GM23338 (cell line): ENCODE results near the gene MID1. TPM values are rescaled to one million over a fixed set of nuclear protein-coding genes. Genes with fewer than 3 reads are reported as not detected.

Experiments
- ATAC-seq: fragments of 200-7000 bp; cut with Tn5 transposase; 3 replicates; pipeline ENCODE4 v1.9.1; 2020
- DNase-seq: peaks from one replicate; pipeline ENCODE4 v3.0.0-alpha.2; 2015; ENCODE audit warnings: low spot score
- H2AFZ ChIP-seq: fragments of 200-600 bp; sonication (generic); 2 replicates; pipeline ENCODE4 v1.8.0; 2016; ENCODE audit warnings: antibody characterized with exemption, mild to moderate bottlenecking, moderate library complexity
- H3F3A ChIP-seq: fragments of 200-600 bp; sonication (generic); replicated peaks from 2 replicates; pipeline ENCODE4 v1.8.0; 2017; ENCODE audit warnings: antibody characterized with exemption, mixed run types, low read depth
- H3K27ac ChIP-seq: fragments of 200-600 bp; sonication (generic); 2 replicates; pipeline ENCODE4 v1.6.1; 2016; ENCODE audit warnings: low read depth
- H3K27me3 ChIP-seq: fragments of 200-600 bp; sonication (generic); 2 replicates; pipeline ENCODE4 v1.8.0; 2016; ENCODE audit warnings: mild to moderate bottlenecking, mixed run types, moderate library complexity; ENCODE audit not compliant: insufficient read depth
- H3K36me3 ChIP-seq: fragments of 200-600 bp; sonication (generic); 2 replicates; pipeline ENCODE4 v1.8.0; 2016; ENCODE audit warnings: mild to moderate bottlenecking; ENCODE audit not compliant: insufficient read depth
- H3K4me1 ChIP-seq: fragments of 200-600 bp; sonication (generic); 2 replicates; pipeline ENCODE4 v1.8.0; 2016; ENCODE audit warnings: mild to moderate bottlenecking, moderate library complexity; ENCODE audit not compliant: insufficient read depth
- H3K4me2 ChIP-seq: fragments of 200-600 bp; sonication (generic); 2 replicates; pipeline ENCODE4 v1.7.1; 2017; ENCODE audit warnings: mixed run types
- H3K4me3 ChIP-seq: fragments of 200-600 bp; sonication (generic); 2 replicates; pipeline ENCODE4 v1.6.1; 2016; ENCODE audit warnings: mixed run types
- H3K79me2 ChIP-seq: fragments of 200-600 bp; sonication (generic); replicated peaks from 2 replicates; pipeline ENCODE4 v1.8.0; 2017; ENCODE audit warnings: mild to moderate bottlenecking; ENCODE audit not compliant: insufficient read depth
- H3K9me2 ChIP-seq: fragments of 200-600 bp; sonication (generic); 2 replicates; pipeline ENCODE4 v1.8.0; 2017; ENCODE audit not compliant: insufficient read depth
- H4K20me1 ChIP-seq: fragments of 200-600 bp; sonication (generic); replicated peaks from 2 replicates; pipeline ENCODE4 v1.8.0; 2017; ENCODE audit warnings: mild to moderate bottlenecking; ENCODE audit not compliant: insufficient read depth
- H3K27ac Mint-ChIP-seq: 2 replicates; pipeline ENCODE4 v1.8.0; 2020; ENCODE audit warnings: inconsistent platforms, mild to moderate bottlenecking, moderate library complexity, mixed read lengths
- H3K27me3 Mint-ChIP-seq: 3 replicates; pipeline ENCODE4 v1.8.0; 2022; ENCODE audit warnings: low read depth, mild to moderate bottlenecking, moderate library complexity, mixed read lengths, inconsistent platforms; ENCODE audit not compliant: insufficient read depth, poor library complexity
- H3K36me3 Mint-ChIP-seq: 3 replicates; pipeline ENCODE4 v1.8.0; 2021; ENCODE audit warnings: low read depth, mild to moderate bottlenecking, inconsistent platforms, moderate library complexity, mixed read lengths
- H3K4me1 Mint-ChIP-seq: 3 replicates; pipeline ENCODE4 v1.8.0; 2020; ENCODE audit warnings: mild to moderate bottlenecking, inconsistent platforms, mixed read lengths
- H3K4me3 Mint-ChIP-seq: 3 replicates; pipeline ENCODE4 v1.8.0; 2021; ENCODE audit warnings: moderate library complexity, mild to moderate bottlenecking, inconsistent platforms, mixed read lengths
- H3K9me3 Mint-ChIP-seq: 3 replicates; pipeline ENCODE4 v1.8.0; 2020; ENCODE audit warnings: moderate library complexity, mild to moderate bottlenecking, inconsistent platforms, mixed read lengths
- CREB1 ChIP-seq: fragments of 250-450 bp; sonication (Bioruptor Pico); IDR thresholded peaks from 2 replicates; pipeline ENCODE4 v1.5.0; 2020; ENCODE audit warnings: low read depth, mild to moderate bottlenecking, moderate library complexity
- CTCF ChIP-seq, 2 experiments: fragments of 200-600 bp in 1 of 2; sonication (generic) in 1 of 2; conservative IDR thresholded peaks; 2 replicates each; pipeline versions ENCODE4 v1.5.1 to v1.6.1; 2016 to 2017; ENCODE audit warnings: antibody characterized with exemption in 2 of 2, low read depth in 2 of 2, mild to moderate bottlenecking in 2 of 2, moderate library complexity in 1 of 2
- ETS1 ChIP-seq: IDR thresholded peaks from 2 replicates; pipeline ENCODE4 v1.6.1; 2016; ENCODE audit warnings: antibody characterized with exemption
- EZH2 ChIP-seq: fragments of 200-600 bp; sonication (generic); IDR thresholded peaks from one replicate; pipeline ENCODE4 v1.8.0; 2017; ENCODE audit warnings: antibody characterized with exemption, mild to moderate bottlenecking, low read depth; ENCODE audit not compliant: unreplicated experiment
- EZH2phosphoT487 ChIP-seq: fragments of 200-600 bp; sonication (generic); IDR thresholded peaks from one replicate; pipeline ENCODE4 v1.8.1; 2018; ENCODE audit warnings: antibody characterized with exemption; ENCODE audit not compliant: unreplicated experiment
- JUNB ChIP-seq: IDR thresholded peaks from one replicate; pipeline ENCODE4 v1.6.1; 2016; ENCODE audit warnings: antibody characterized with exemption; ENCODE audit not compliant: unreplicated experiment
- NANOG ChIP-seq: IDR thresholded peaks from 2 replicates; pipeline ENCODE4 v1.6.1; 2016; ENCODE audit warnings: antibody characterized with exemption, borderline replicate concordance
- POLR2AphosphoS5 ChIP-seq: IDR thresholded peaks from 2 replicates; pipeline ENCODE4 v1.6.1; 2016; ENCODE audit warnings: antibody characterized with exemption, low read depth
- REST ChIP-seq: IDR thresholded peaks from one replicate; pipeline ENCODE4 v1.6.1; 2018; ENCODE audit warnings: antibody characterized with exemption; ENCODE audit not compliant: unreplicated experiment
- STAT1 ChIP-seq: IDR thresholded peaks from one replicate; pipeline ENCODE4 v1.6.1; 2016; ENCODE audit warnings: antibody characterized with exemption; ENCODE audit not compliant: unreplicated experiment
- ZNF114 ChIP-seq: fragments of 250-450 bp; sonication (Bioruptor Pico); IDR thresholded peaks from 2 replicates; pipeline ENCODE4 v1.5.0; 2020; ENCODE audit warnings: mild to moderate bottlenecking, moderate library complexity
- ZNF331 ChIP-seq: fragments of 250-450 bp; sonication (Bioruptor Pico); IDR thresholded peaks from 2 replicates; pipeline ENCODE4 v1.5.0; 2020; ENCODE audit warnings: low read depth, mild to moderate bottlenecking, moderate library complexity
- ZNF462 ChIP-seq: fragments of 250-450 bp; sonication (Bioruptor Pico); IDR thresholded peaks from 2 replicates; pipeline ENCODE4 v1.5.0; 2020; ENCODE audit warnings: mild to moderate bottlenecking, moderate library complexity
- polyA plus RNA-seq: library from polyadenylated mRNA; unstranded; fragments of >200 nt; fragmentation: Nextera tagmentation; extraction: Ambion mirVana; gene quantifications from 2 replicates; pipeline ENCODE4 v1.2.1, GENCODE V29; 2016
- total RNA-seq: library from RNA; depleted of rRNA; stranded (reverse); fragments of >200 nt; shearing (Covaris generic); gene quantifications from 2 replicates; pipeline ENCODE4 v1.2.3, GENCODE V29; 2014

The MID1 gene
- total and polyA plus RNA-seq, 2 experiments from 2014 or later = 27.2 to 39.3 TPM

GRCh38 chrX:10665681-10666080 is 45.3 kb upstream of the MID1 start:
- no peaks in the 10 kb centered on the region for H3K27me3 ChIP-seq
- no peak overlapping the region for H3K27ac Mint-ChIP-seq
- H3K4me3 ChIP-seq = no peak overlapping the region
- H4K20me1 ChIP-seq = no peaks in the 10 kb centered on the region
- H3K4me3 Mint-ChIP-seq = no peak overlapping the region
- H3K9me3 Mint-ChIP-seq = no peaks in the 10 kb centered on the region
- peaks cover 16% of the 10 kb centered on the region for H3K4me1 Mint-ChIP-seq
- ATAC-seq (no peak), DNase-seq (no peak)
- no peak overlapping the region for H3K27ac ChIP-seq
- H3K36me3 ChIP-seq = no peaks in the 10 kb centered on the region
- no peak overlapping the region for H2AFZ ChIP-seq
- H3K27me3 Mint-ChIP-seq = peaks cover 2% of the 10 kb centered on the region
- TF ChIP-seq STAT1 = no peak
- no peak for TF ChIP-seq NANOG
- no peak for TF ChIP-seq JUNB
- no peak for TF ChIP-seq ETS1
- no peak for TF ChIP-seq ZNF331 (CRISPR knock-in tag)
- TF ChIP-seq EZH2 = no peak
- no peak for TF ChIP-seq POLR2AphosphoS5
- TF ChIP-seq EZH2phosphoT487 = no peak
- TF ChIP-seq ZNF462 = no peak
- TF ChIP-seq CREB1 (CRISPR knock-in tag) = no peak
- no peak for TF ChIP-seq ZNF114
- TF ChIP-seq REST = no peak
- no peak for TF ChIP-seq CTCF (conservative IDR thresholded peaks at IDR 0.05; ENCODE audit: low read depth in 2 of 2)
- H3F3A ChIP-seq = no peaks in the 10 kb centered on the region
- H3K9me2 ChIP-seq = no peaks in the 10 kb centered on the region
- no peak overlapping the region for H3K4me2 ChIP-seq
- no peaks in the 10 kb centered on the region for H3K79me2 ChIP-seq
- H3K4me1 ChIP-seq = peaks cover 8% of the 10 kb centered on the region; the same call in 1 of the 2 replicates
- no peaks in the 10 kb centered on the region for H3K36me3 Mint-ChIP-seq
